ENCODE measurements around the gene PCDH19. TPM values are rescaled to one million over a fixed set of nuclear protein-coding genes. Genes with fewer than 3 reads are reported as not detected.

Gene PCDH19
- total and polyA plus RNA-seq, 10 of the 15 experiments (the other 5 are each of a cell fraction or from before 2014, with no cell fraction given): 0.01 TPM; not detected in 9

- no peak for TF ChIP-seq TCF3 (IDR thresholded peaks at IDR 0.05; ENCODE audit: borderline replicate concordance, insufficient read depth, low read depth, low read length)
- no peak for TF ChIP-seq YBX1 (IDR thresholded peaks at IDR 0.05)
- no peak for TF ChIP-seq RELA (IDR thresholded peaks at IDR 0.05; ENCODE audit: borderline replicate concordance, partially characterized antibody)
- no peak for TF ChIP-seq RCOR1 (conservative IDR thresholded peaks at IDR 0.05; ENCODE audit: low read depth, low read length)
- no peak for TF ChIP-seq RBBP5 (conservative IDR thresholded peaks at IDR 0.05)
- no peak for TF ChIP-seq RELB (IDR thresholded peaks at IDR 0.05; ENCODE audit: low read depth)
- no peak for TF ChIP-seq ZBED1 (IDR thresholded peaks at IDR 0.05; ENCODE audit: borderline replicate concordance)
- TF ChIP-seq JUNB (IDR thresholded peaks at IDR 0.05): no peak
- TF ChIP-seq SREBF1 (IDR thresholded peaks at IDR 0.05; ENCODE audit: low read length): no peak
- TF ChIP-seq MEF2A (IDR thresholded peaks at IDR 0.05; ENCODE audit: insufficient read depth, low read depth, low read length): no peak
- TF ChIP-seq E2F4 (IDR thresholded peaks at IDR 0.05; ENCODE audit: low read depth, low read length): no peak
- no peak for TF ChIP-seq BCLAF1 (IDR thresholded peaks at IDR 0.05)
- TF ChIP-seq ZSCAN29 (IDR thresholded peaks at IDR 0.05): no peak
- TF ChIP-seq, protein P1, sequence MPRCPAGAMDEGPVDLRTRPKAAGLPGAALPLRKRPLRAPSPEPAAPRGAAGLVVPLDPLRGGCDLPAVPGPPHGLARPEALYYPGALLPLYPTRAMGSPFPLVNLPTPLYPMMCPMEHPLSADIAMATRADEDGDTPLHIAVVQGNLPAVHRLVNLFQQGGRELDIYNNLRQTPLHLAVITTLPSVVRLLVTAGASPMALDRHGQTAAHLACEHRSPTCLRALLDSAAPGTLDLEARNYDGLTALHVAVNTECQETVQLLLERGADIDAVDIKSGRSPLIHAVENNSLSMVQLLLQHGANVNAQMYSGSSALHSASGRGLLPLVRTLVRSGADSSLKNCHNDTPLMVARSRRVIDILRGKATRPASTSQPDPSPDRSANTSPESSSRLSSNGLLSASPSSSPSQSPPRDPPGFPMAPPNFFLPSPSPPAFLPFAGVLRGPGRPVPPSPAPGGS (IDR thresholded peaks at IDR 0.05; ENCODE audit: borderline replicate concordance, insufficient read depth, low read depth, low read length, poor library complexity, severe bottlenecking): no peak
- no peak for TF ChIP-seq NFYB (IDR thresholded peaks at IDR 0.05; ENCODE audit: insufficient read depth, low read depth, low read length)
- no peak for TF ChIP-seq WRNIP1 (IDR thresholded peaks at IDR 0.05; ENCODE audit: borderline replicate concordance, low read depth, low read length)
- TF ChIP-seq NR2C1 (IDR thresholded peaks at IDR 0.05): no peak
- H4K20me1 ChIP-seq (ENCODE audit: control insufficient read depth, insufficient read depth): no peaks in the 10 kb centered on the region
- ChIA-PET CTCF (no interaction called here), SMC1A (ENCODE audit: uncharacterized antibody, unreplicated experiment) (no interaction called here), RAD21 (ENCODE audit: unreplicated experiment) (no interaction called here), POLR2A (no interaction called here)
- H3K27me3 ChIP-seq (replicated peaks in 1 of 2; ENCODE audit: control insufficient read depth in 2 of 2, insufficient read depth in 2 of 2, low read length in 1 of 2): no peaks in the 10 kb centered on the region
- BruUV-seq (replicated peaks): no TSS peak
- no peak overlapping the region for H2AFZ ChIP-seq (ENCODE audit: control insufficient read depth, low read depth, low read length)
- no peaks in the 10 kb centered on the region for H3K4me1 ChIP-seq (ENCODE audit: control insufficient read depth, insufficient read depth, low read length)
- H3K36me3 ChIP-seq (ENCODE audit: control insufficient read depth in 2 of 2, insufficient read depth in 2 of 2, low read length in 1 of 2): no peaks in the 10 kb centered on the region
- H3K79me2 ChIP-seq (ENCODE audit: control insufficient read depth, insufficient read depth, low read length): no peaks in the 10 kb centered on the region
- FAIRE-seq: no peak
- H3K9me3 ChIP-seq (replicated peaks; ENCODE audit: control insufficient read depth, insufficient read depth, low read length): no peaks in the 10 kb centered on the region
- intact Hi-C loops (cut with micrococcal nuclease; ENCODE audit: unreplicated experiment): no loop called here
- H3K4me2 ChIP-seq (ENCODE audit: control insufficient read depth, insufficient read depth): no peak overlapping the region
- H3K9ac ChIP-seq (ENCODE audit: control insufficient read depth, insufficient read depth, low read length): no peak overlapping the region
- no peak overlapping the region for H3K4me3 ChIP-seq
- in situ Hi-C loops (cut with MboI): no loop called here
- no peak for DNase-seq (ENCODE audit: low read depth, low spot score)
- no peak for ATAC-seq
- H3K27ac ChIP-seq (ENCODE audit: control insufficient read depth, insufficient read depth): no peak overlapping the region
Measured at GRCh38 chrX:100340491-100341141, 69.5 kb downstream of the PCDH19 start.

All from GM12878 (cell line).